WERI-Rb-1 (cell line): ENCODE data around the gene EHBP1.

Experiments used
- DNase-seq: peaks from one replicate; pipeline ENCODE4 v3.0.0-alpha.2; 2020
- H3K27ac ChIP-seq: fragments of 250-450 bp; sonication (Bioruptor Pico); 2 replicates; pipeline ENCODE4 v1.5.1; 2020; ENCODE audit warnings: mild to moderate bottlenecking, moderate library complexity
- H3K27me3 ChIP-seq: fragments of 250-450 bp; sonication (Bioruptor Pico); 2 replicates; pipeline ENCODE4 v1.5.1; 2021; ENCODE audit warnings: mild to moderate bottlenecking, low read depth, moderate library complexity; ENCODE audit not compliant: insufficient read depth, severe bottlenecking
- H3K36me3 ChIP-seq: fragments of 250-450 bp; sonication (Bioruptor Pico); 2 replicates; pipeline ENCODE4 v1.5.1; 2020; ENCODE audit warnings: mild to moderate bottlenecking, moderate library complexity
- H3K4me3 ChIP-seq: 2 replicates; pipeline ENCODE4 v1.5.1; 2011; ENCODE audit warnings: low read depth, mild to moderate bottlenecking, control low read depth, low read length
- H3K9me3 ChIP-seq: fragments of 250-450 bp; sonication (Bioruptor Pico); 2 replicates; pipeline ENCODE4 v1.5.1; 2021; ENCODE audit warnings: mild to moderate bottlenecking, moderate library complexity; ENCODE audit not compliant: severe bottlenecking
- TF ChIP-seq, protein P1 (sequence below): IDR thresholded peaks from 2 replicates; pipeline ENCODE4 v1.5.1; 2011; ENCODE audit warnings: low read depth, mild to moderate bottlenecking, control low read depth, inconsistent platforms, low read length

EHBP1 gene

DNA sequence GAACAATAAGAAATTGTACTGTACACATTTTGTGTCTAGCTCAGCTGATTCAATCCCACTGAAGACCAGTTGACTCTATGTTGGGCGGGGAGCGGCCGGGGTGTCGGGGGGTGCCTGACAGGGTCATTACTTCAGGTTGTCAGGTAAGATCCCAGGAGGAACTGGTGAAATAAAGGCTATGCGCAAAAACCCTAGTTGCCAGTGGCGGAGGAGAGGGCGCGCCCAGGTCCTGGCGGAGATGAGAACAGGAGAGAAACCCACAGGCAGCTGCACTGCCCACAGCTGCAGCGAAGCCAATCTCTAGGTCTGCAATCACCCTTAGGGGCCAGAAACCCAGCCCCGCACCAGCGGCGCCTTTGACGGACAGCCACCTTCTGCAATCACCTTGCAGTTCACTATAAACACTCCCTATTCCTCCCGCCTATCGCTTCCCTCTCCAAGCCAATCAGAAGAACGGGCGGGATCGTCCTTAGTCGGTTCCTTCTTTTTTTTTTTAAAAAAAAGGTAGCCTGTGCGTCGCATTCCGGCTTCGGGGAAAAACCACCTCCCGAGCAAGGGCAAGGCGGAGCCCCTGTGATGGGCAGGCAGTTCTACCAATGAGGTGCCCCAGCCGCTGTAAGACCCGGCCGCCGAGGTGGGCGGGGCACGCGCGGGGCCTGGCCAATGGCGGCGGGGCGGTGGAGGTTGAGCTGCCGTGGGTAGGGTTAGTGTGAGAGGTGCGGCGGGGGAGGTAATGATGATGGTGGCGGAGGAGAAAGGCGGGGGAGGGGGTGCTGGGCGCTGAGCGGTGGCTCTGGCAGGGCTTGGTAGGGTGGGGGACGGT, at the start of gene EHBP1:
TSS of gene EHBP1 (plus strand) at position 707 of the 823 bp plus-strand sequence. CDS start 1,479 bp downstream, outside the sequence.
- H3K9me3 ChIP-seq, result no peaks in the 10 kb centered on the region
- no peaks in the 10 kb centered on the region for H3K27me3 ChIP-seq
- peak within 1 kb of the TSS; percentile 89 for H3K4me3 ChIP-seq
- peak within 1 kb of the TSS; percentile 79 for H3K27ac ChIP-seq
- peaks cover 26% of the 10 kb centered on the region for H3K36me3 ChIP-seq
- peak; percentile 99 for DNase-seq
- TF ChIP-seq, protein P1, sequence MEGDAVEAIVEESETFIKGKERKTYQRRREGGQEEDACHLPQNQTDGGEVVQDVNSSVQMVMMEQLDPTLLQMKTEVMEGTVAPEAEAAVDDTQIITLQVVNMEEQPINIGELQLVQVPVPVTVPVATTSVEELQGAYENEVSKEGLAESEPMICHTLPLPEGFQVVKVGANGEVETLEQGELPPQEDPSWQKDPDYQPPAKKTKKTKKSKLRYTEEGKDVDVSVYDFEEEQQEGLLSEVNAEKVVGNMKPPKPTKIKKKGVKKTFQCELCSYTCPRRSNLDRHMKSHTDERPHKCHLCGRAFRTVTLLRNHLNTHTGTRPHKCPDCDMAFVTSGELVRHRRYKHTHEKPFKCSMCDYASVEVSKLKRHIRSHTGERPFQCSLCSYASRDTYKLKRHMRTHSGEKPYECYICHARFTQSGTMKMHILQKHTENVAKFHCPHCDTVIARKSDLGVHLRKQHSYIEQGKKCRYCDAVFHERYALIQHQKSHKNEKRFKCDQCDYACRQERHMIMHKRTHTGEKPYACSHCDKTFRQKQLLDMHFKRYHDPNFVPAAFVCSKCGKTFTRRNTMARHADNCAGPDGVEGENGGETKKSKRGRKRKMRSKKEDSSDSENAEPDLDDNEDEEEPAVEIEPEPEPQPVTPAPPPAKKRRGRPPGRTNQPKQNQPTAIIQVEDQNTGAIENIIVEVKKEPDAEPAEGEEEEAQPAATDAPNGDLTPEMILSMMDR, result no peak

DNA sequence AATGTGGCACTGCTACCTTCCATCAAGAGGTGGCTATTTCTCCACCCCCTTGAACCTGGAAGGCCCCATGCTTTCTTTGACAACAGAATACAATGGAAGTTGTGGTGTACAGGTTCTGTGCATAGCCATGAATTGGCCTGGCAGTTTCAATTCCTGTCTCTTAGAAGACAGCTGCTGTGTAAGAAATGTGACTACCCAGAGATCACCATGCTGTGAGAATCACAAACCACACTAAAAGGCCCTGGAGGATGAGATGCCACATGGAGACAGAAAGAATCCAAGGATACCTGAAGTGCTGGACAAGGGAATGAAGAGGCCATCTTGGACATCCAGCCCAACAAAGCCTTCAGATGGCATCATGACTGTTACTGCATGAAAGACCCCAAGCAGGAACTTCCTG, 47.7 kb upstream of the EHBP1 start:
- H3K27me3 ChIP-seq, result no peaks in the 10 kb centered on the region
- no peak overlapping the region for H3K27ac ChIP-seq
- DNase-seq, result no peak
- no peaks in the 10 kb centered on the region for H3K36me3 ChIP-seq
- H3K9me3 ChIP-seq, result no peaks in the 10 kb centered on the region
- H3K4me3 ChIP-seq, result no peak overlapping the region
- TF ChIP-seq, protein P1, result no peak

DNA sequence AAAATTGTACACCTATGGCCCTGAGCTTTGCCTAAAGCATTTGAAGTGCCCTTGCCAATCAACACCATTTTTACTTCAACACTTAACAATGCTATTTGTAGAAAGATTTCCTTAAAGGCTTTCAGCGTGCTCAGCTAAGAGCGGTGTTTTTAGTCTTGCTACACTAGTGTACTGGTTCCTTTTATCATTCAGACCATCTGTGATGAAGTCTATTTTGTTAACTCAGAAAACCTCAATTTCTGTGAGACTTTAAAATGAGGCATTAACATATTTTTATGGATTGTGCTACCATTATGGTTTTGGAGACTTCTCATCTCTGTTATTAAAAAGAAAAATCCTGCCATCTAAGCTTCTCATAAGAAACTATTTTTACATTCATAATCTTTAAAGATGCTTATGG, 46.6 kb upstream of the EHBP1 start:
- H3K27ac ChIP-seq, result no peak overlapping the region
- H3K9me3 ChIP-seq, result no peaks in the 10 kb centered on the region
- H3K36me3 ChIP-seq, result no peaks in the 10 kb centered on the region
- no peak for DNase-seq
- H3K4me3 ChIP-seq, result no peak overlapping the region
- H3K27me3 ChIP-seq, result no peaks in the 10 kb centered on the region
- TF ChIP-seq, protein P1, result no peak

DNA sequence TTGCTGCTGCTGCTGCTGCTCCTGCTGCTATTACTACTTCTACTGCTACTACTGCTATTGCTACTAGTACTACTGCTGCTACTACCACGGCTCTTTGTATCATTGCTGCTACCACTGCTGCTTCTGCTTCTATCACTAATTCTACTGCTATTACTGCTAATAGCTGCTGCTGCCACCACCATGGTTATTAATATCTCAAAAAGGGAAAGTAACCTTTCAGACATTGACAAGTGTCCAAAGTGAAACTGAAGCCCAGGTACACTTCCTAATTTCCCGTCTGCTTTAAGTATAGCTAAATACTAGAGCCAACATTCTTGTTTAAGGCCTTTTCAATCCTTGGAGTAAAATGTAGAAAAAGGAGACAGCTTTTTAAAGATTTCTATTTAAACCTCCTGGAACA, 45.4 kb upstream of the EHBP1 start:
- DNase-seq, result no peak
- H3K9me3 ChIP-seq, result no peaks in the 10 kb centered on the region
- no peaks in the 10 kb centered on the region for H3K36me3 ChIP-seq
- TF ChIP-seq, protein P1, result no peak
- no peak overlapping the region for H3K27ac ChIP-seq
- H3K27me3 ChIP-seq, result no peaks in the 10 kb centered on the region
- H3K4me3 ChIP-seq, result no peak overlapping the region

DNA sequence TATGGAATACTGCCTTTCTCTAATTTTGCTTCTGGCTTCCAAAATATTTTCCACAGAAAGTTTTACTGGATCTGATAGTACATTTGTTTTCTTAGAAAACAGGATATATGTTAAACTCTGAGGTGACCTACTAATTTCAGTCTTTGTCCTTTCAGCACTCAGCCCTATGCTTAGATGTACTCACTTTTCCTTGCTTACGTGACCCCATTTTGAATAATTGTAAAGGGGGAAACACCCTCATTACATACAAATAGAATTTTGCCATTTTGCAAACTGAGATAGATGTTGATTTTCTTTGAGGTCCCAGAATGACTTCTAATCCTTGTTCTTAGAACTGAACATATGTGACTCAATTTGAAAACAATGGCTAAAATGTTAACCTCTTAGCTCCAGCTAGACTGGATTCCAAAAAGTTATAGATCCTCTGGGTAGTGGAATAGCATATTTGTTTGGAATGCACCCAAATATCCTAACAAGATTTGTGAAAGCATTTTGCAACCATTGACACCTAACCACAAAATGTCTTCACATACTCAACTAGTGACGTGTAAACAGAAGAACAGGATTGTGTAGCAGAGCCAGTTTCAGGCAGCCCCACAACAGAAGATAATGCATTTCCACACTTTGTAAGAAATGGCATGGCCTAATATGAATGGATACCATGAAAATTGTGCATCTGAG, 44.8 kb upstream of the EHBP1 start:
- no peak overlapping the region for H3K4me3 ChIP-seq
- no peaks in the 10 kb centered on the region for H3K9me3 ChIP-seq
- H3K27ac ChIP-seq, result no peak overlapping the region
- H3K27me3 ChIP-seq, result no peaks in the 10 kb centered on the region
- DNase-seq, result no peak
- TF ChIP-seq, protein P1, result no peak
- H3K36me3 ChIP-seq, result no peaks in the 10 kb centered on the region
